Pulmonary artery endothelial cell (primary cell): ENCODE measurements around the gene HTR4. TPM values are rescaled to one million over a fixed set of nuclear protein-coding genes. Genes with fewer than 3 reads are reported as not detected.
"Not testable (repeated sequence)": the region's sequence is repeated elsewhere in the genome, so short reads cannot be mapped to it uniquely, and the experiment has no call there.

Experiments used
- DNase-seq: peaks from one replicate; pipeline ENCODE4 v3.0.0-alpha.2; 2011; ENCODE audit warnings: low read depth, low spot score
- total RNA-seq: library from RNA; depleted of rRNA; stranded (reverse); fragments of >200 nt; gene quantifications from 2 replicates; pipeline ENCODE4 v1.2.3, GENCODE V29; 2014

Gene HTR4
- total RNA-seq, 1 donor from 2014 or later: not detected

- DNase-seq: no peak
These were observed 172.1 kb downstream of the HTR4 start for GRCh38 chr5:148482196-148482595.

GRCh38 chr5:148477429-148477828, 176.9 kb downstream of the HTR4 start:
- no peak for DNase-seq

- DNase-seq: no peak
These were observed 178.0 kb downstream of the HTR4 start for GRCh38 chr5:148476302-148476701.

- DNase-seq: peak; percentile 65
These were observed 180.3 kb downstream of the HTR4 start for GRCh38 chr5:148474025-148474511.

- DNase-seq: no peak
These were observed 182.9 kb downstream of the HTR4 start for GRCh38 chr5:148471379-148471778.

GRCh38 chr5:148469501-148469935, 184.8 kb downstream of the HTR4 start:
- peak; percentile 89 for DNase-seq

GRCh38 chr5:148468746-148469145, 185.6 kb downstream of the HTR4 start:
- not testable (repeated sequence) for DNase-seq

GRCh38 chr5:148467958-148468357, 186.4 kb downstream of the HTR4 start:
- DNase-seq: no peak

- DNase-seq: no peak
These were observed 188.1 kb downstream of the HTR4 start for GRCh38 chr5:148466236-148466580.

- no peak for DNase-seq
These were observed 188.7 kb downstream of the HTR4 start for GRCh38 chr5:148465381-148466235.

GRCh38 chr5:148459669-148460068, 194.7 kb downstream of the HTR4 start:
- DNase-seq: no peak

GRCh38 chr5:148458036-148458888, 196.1 kb downstream of the HTR4 start:
- DNase-seq: no peak

- DNase-seq: no peak
These were observed 197.1 kb downstream of the HTR4 start for GRCh38 chr5:148457183-148457620.

GRCh38 chr5:148455185-148455584, 199.1 kb downstream of the HTR4 start:
- DNase-seq: no peak

- no peak for DNase-seq
These were observed 199.8 kb downstream of the HTR4 start for GRCh38 chr5:148454576-148454975.

- DNase-seq: no peak
These were observed 201.7 kb downstream of the HTR4 start for GRCh38 chr5:148452499-148453193.

GRCh38 chr5:148446611-148447010, 207.7 kb downstream of the HTR4 start:
- DNase-seq: no peak

GRCh38 chr5:148445578-148445977, 208.7 kb downstream of the HTR4 start:
- no peak for DNase-seq

GRCh38 chr5:148443998-148444397, 210.3 kb downstream of the HTR4 start:
- peak; percentile 29 for DNase-seq

- no peak for DNase-seq
These were observed 211.1 kb downstream of the HTR4 start for GRCh38 chr5:148443241-148443640.

- DNase-seq: no peak
These were observed 215.4 kb downstream of the HTR4 start for GRCh38 chr5:148438933-148439332.

GRCh38 chr5:148437249-148437648, 217.1 kb downstream of the HTR4 start:
- DNase-seq: no peak
